AG04449 (cell line): Measurements from ENCODE around the gene HOXC11.

ENCODE experiments used
- CTCF ChIA-PET: fragments of 350-600 bp; formaldehyde crosslinking; extraction: SDS; loops from one replicate; lab custom pipeline; 2021; ENCODE audit warnings: antibody characterized with exemption; lab: Yijun Ruan, JAX
- POLR2A ChIA-PET: fragments of 400-600, 350-600 bp; formaldehyde crosslinking; extraction: SDS; loops from one replicate; lab custom pipeline; 2020; ENCODE audit warnings: antibody characterized with exemption, inconsistent platforms; lab: Yijun Ruan, JAX
- DNase-seq: peaks from one replicate; pipeline ENCODE4 v3.0.0-alpha.2; 2010; ENCODE audit warnings: low read depth, low spot score
- H3K4me3 ChIP-seq: 2 replicates; pipeline ENCODE4 v1.5.1; 2011; ENCODE audit warnings: low read depth, mild to moderate bottlenecking, control low read depth, low read length
- TF ChIP-seq, protein P1 (sequence below): IDR thresholded peaks from one replicate; pipeline ENCODE4 v1.5.1; 2011; ENCODE audit warnings: mild to moderate bottlenecking, moderate library complexity, low read length, control low read depth, inconsistent platforms; ENCODE audit not compliant: insufficient read depth; ENCODE audit errors: missing control alignments

HOXC11 gene

DNA sequence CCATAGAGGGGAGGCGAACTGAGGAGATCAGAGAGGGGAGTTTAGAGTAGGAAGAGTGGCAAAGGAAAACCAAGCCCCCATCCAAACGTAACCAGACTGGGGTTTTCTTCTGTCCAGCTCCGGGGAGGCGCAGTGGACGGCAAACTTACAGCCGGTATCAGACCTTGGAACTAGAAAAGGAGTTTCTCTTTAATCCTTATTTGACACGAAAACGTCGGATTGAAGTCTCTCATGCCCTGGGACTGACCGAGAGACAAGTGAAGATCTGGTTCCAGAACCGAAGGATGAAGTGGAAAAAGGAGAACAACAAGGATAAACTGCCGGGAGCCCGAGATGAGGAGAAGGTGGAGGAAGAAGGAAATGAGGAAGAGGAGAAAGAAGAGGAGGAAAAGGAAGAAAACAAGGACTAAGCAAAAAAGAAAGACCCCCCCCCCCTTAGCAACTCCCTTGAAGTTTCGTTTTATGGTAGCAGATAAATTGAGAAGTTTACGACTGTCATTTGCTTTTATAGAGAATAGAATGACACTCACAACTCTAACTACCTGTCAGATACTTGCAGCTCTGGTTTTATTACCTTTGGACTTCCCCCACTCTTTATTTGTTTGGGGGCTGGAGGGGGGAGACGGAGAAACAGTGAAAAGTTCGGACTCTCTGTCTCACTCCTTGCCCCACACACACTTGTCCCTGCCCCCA lies 38.2 kb downstream of the HOXC11 start:
- TF ChIP-seq, protein P1, sequence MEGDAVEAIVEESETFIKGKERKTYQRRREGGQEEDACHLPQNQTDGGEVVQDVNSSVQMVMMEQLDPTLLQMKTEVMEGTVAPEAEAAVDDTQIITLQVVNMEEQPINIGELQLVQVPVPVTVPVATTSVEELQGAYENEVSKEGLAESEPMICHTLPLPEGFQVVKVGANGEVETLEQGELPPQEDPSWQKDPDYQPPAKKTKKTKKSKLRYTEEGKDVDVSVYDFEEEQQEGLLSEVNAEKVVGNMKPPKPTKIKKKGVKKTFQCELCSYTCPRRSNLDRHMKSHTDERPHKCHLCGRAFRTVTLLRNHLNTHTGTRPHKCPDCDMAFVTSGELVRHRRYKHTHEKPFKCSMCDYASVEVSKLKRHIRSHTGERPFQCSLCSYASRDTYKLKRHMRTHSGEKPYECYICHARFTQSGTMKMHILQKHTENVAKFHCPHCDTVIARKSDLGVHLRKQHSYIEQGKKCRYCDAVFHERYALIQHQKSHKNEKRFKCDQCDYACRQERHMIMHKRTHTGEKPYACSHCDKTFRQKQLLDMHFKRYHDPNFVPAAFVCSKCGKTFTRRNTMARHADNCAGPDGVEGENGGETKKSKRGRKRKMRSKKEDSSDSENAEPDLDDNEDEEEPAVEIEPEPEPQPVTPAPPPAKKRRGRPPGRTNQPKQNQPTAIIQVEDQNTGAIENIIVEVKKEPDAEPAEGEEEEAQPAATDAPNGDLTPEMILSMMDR, result no peak
- POLR2A ChIA-PET, result interaction anchor here (0.6 to 4.1 kb wide), 3 partner anchors 11 to 23 kb away, joined by 3 to 15 read pairs (median 14); partner anchors contain the start of genes HOXC6 and HOXC9
- CTCF ChIA-PET, result interaction anchor here (1.5 to 21.3 kb wide), 6 partner anchors 18 to 203 kb away, joined by 8 to 756 read pairs (median 164); partner anchors contain the start of genes HOXC10, HOXC5, HOXC6 and SMUG1
- peak overlapping the region; percentile 96 for H3K4me3 ChIP-seq
- no peak for DNase-seq

DNA sequence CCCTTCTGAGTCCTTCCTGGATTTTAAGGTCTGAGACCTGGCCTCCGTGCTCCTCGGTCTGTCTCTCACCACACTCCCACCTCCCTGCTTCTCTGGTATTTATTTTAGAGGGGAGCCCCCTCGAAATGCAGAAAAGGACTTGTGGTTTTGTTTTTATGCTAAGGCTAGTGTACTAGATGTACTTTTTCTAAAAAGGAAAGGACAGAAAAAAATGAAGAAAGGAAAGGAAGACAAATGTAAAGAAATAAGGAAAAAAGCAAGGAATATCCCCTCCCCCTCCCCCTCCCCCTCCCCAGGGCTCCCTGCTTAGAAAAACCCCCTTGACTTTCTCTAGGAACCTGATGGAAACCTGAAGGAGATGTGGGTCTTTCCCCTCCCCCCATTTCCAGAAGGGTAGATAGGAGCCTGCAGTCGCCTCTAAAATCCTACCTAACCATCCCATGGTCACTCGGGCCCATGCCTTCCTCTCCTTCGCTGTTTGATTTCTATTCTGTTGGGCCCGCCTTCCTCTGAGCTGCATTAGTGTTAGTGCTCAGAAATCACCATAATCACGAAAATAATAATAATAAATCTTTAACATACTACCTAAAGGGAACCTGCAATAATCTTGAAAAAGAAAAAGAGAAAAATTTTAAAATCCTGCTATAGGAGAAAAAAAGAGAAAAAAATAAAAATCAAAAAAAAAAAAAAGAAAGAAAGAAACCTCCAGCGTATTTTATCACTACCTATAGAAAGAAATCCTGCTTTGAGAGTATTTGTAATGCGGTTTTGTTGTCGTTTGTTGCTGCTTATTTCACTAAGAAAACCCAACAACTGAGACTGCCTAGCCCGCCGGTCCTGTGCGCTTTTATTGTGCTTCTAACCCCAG lies 39.0 kb downstream of the HOXC11 start:
- ChIA-PET POLR2A (interaction anchor here (0.8 to 4.1 kb wide), 2 partner anchors 15 to 20 kb away, joined by 3 to 14 read pairs; partner anchors contain the start of gene HOXC6), CTCF (interaction anchor here (1.1 to 21.3 kb wide), 11 partner anchors 9 to 203 kb away, joined by 3 to 756 read pairs (median 8); partner anchors contain the start of genes HOXC10, HOXC5 and HOXC6)
- TF ChIP-seq, protein P1, result no peak
- peak overlapping the region; percentile 96 for H3K4me3 ChIP-seq
- no peak for DNase-seq

GRCh38 chr12:54012631-54013409 lies 39.9 kb downstream of the HOXC11 start:
- ChIA-PET POLR2A (interaction anchor here (0.7 to 4.1 kb wide), 8 partner anchors 11 to 253 kb away, joined by 3 to 14 read pairs (median 3); partner anchors contain the start of genes HOXC6 and HOXC9), CTCF (interaction anchor here (1.1 to 21.3 kb wide), 10 partner anchors 10 to 244 kb away, joined by 3 to 756 read pairs (median 7); partner anchors contain the start of genes HOXC10, HOXC5 and HOXC6)
- TF ChIP-seq, protein P1, result peak; percentile 25
- H3K4me3 ChIP-seq, result peak overlapping the region; percentile 46
- no peak for DNase-seq

GRCh38 chr12:54014377-54015017 lies 41.6 kb downstream of the HOXC11 start:
- CTCF ChIA-PET, result interaction anchor here (0.7 to 21.3 kb wide), 11 partner anchors 7 to 200 kb away, joined by 3 to 756 read pairs (median 14); partner anchors contain the start of genes HOXC10, HOXC5, HOXC6 and HOXC8
- TF ChIP-seq, protein P1, result no peak
- H3K4me3 ChIP-seq, result peak overlapping the region; percentile 52

More at GRCh38 chr12:54014377-54015017, 41.6 kb downstream of the HOXC11 start:
- DNase-seq, result no peak
- POLR2A ChIA-PET, result interaction anchor here (0.6 to 4.1 kb wide), 5 partner anchors 9 to 29 kb away, joined by 3 to 14 read pairs (median 3); partner anchors contain the start of genes HOXC10 and HOXC6
